GM18499 (cell line): ENCODE data around the gene BCAN.

Experiments
- ATAC-seq: cut with Tn5 transposase; IDR thresholded peaks from one replicate; pipeline ENCODE4 v1.9.1; 2021; ENCODE audit warnings: moderate number of reproducible peaks; ENCODE audit not compliant: insufficient read depth, unreplicated experiment

The BCAN gene

GRCh38 chr1:156642265-156643048, 540 bp downstream of the BCAN start:
- no peak for ATAC-seq

- ATAC-seq = no peak
These were observed 1.3 kb downstream of the BCAN start for GRCh38 chr1:156643049-156643777.

DNA sequence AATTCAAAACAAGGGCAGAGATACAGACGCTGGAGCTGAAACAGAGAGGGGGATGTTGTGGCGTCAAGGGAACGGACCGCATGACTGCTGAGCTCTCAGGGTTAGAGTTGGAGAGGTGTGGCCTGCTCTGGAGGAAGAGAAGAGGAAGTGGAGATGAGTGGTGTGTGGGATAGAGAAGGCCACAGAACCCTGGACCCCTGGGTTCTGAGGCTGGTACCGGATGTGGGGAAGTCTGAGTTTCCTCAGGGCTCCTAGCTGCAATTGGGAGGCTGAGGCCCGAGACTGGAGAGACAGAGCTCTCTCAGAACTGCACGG, 1.8 kb downstream of the BCAN start:
- ATAC-seq = no peak

GRCh38 chr1:156644146-156644545, 2.2 kb downstream of the BCAN start:
- ATAC-seq = no peak

GRCh38 chr1:156644640-156645039, 2.7 kb downstream of the BCAN start:
- no peak for ATAC-seq

DNA sequence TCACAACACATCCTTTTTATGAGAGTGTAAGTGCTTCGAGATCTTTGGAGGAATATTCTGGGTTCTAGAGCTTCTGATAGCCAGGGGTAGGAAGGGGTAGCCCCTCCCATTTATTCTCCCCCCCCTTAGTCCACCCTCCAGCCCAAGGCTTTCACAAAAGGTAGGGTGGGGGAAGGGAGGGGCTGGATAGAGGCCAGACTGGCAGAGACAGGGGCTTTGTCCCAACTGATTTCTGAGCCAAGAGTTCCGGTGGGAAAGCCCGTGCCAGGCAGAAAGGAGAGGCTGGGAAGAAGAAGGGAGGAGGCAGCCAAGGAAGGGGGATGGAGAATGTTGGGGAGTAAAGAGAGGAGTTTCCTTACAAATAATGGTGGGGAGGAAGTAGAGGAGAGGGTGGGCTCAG, 3.1 kb downstream of the BCAN start:
- ATAC-seq = no peak

GRCh38 chr1:156645666-156646065, 3.7 kb downstream of the BCAN start:
- no peak for ATAC-seq

DNA sequence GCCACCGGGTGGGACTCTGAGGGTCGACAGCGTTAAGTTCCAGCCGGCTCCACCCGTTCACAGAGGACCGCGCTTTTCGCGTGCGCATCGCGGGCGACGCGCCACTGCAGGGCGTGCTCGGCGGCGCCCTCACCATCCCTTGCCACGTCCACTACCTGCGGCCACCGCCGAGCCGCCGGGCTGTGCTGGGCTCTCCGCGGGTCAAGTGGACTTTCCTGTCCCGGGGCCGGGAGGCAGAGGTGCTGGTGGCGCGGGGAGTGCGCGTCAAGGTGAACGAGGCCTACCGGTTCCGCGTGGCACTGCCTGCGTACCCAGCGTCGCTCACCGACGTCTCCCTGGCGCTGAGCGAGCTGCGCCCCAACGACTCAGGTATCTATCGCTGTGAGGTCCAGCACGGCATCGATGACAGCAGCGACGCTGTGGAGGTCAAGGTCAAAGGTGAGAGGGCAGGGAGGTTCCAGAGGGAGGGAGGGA, 4.9 kb downstream of the BCAN start:
- ATAC-seq = no peak

- no peak for ATAC-seq
These were observed 5.4 kb downstream of the BCAN start for GRCh38 chr1:156647351-156647750.

- ATAC-seq = no peak
These were observed 6.6 kb downstream of the BCAN start for GRCh38 chr1:156648496-156648895.

GRCh38 chr1:156648951-156649350, 7.0 kb downstream of the BCAN start:
- no peak for ATAC-seq

- ATAC-seq = no peak
These were observed 10.4 kb downstream of the BCAN start for GRCh38 chr1:156652131-156652991.

- no peak for ATAC-seq
These were observed 11.1 kb downstream of the BCAN start for GRCh38 chr1:156652992-156653355.

GRCh38 chr1:156654700-156655099, 12.8 kb downstream of the BCAN start:
- no peak for ATAC-seq

GRCh38 chr1:156655151-156655903, 13.4 kb downstream of the BCAN start:
- no peak for ATAC-seq

DNA sequence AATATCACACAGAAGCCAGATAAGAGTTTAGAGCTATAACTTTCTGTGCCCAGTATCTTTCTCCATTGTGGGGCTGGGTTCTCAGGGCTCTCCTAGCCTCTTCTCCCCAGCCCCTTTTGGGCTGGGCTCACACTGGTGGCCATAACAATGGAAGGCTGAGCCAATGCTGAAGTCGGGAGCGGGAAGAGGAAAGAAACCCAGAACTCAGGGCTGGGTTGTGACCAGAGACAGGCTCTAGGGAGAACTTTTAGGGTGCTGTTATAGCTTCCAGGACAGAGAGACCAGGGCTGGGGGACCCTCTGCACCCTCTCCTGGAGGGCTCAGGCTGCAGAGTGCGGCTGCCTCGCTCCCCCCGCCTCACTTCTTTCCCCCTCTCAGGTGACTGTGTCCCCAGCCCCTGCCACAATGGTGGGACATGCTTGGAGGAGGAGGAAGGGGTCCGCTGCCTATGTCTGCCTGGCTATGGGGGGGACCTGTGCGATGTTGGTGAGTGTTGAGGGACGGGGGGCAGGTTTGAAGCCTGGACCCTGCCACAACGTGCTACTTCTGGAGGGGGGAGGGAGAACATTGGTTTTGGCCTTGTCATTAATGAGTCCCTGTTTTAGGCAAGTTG, 14.1 kb downstream of the BCAN start:
- ATAC-seq = no peak

GRCh38 chr1:156656806-156657740, 15.2 kb downstream of the BCAN start:
- ATAC-seq = no peak

- no peak for ATAC-seq
These were observed 15.9 kb downstream of the BCAN start for GRCh38 chr1:156657741-156658319.
